Right ventricle myocardium superior (tissue), 1 donor: ENCODE measurements around the gene SPTSSB. TPM values are rescaled to one million over a fixed set of nuclear protein-coding genes. Genes with fewer than 3 reads are reported as not detected.

Experiments used
- ATAC-seq: fragments of 200-7000 bp; cut with Tn5 transposase; one replicate; pipeline ENCODE4 v1.9.1; 2020; ENCODE audit warnings: mild to moderate bottlenecking; ENCODE audit not compliant: poor library complexity
- DNase-seq: peaks from one replicate; pipeline ENCODE4 v3.0.0-alpha.2; 2020
- intact Hi-C: fragments of 100-400 bp; cut with DNase I; formaldehyde crosslinking; loops from one replicate; pipeline ENCODE4 v1.11.2; 2022
- total RNA-seq: library from RNA; stranded (reverse); fragmentation: NEBNext Ultra II Directional; extraction: Animal tissue kit (Norgen Biotek cat#: 25700); gene quantifications from one replicate; pipeline ENCODE4 v1.2.1, GENCODE V29; 2021
- donor health status: DM: no; HTN: yes; CAD: no; lungs with severe emphysema.

SPTSSB gene
- total RNA-seq, 1 donor from 2014 or later = not detected

DNA sequence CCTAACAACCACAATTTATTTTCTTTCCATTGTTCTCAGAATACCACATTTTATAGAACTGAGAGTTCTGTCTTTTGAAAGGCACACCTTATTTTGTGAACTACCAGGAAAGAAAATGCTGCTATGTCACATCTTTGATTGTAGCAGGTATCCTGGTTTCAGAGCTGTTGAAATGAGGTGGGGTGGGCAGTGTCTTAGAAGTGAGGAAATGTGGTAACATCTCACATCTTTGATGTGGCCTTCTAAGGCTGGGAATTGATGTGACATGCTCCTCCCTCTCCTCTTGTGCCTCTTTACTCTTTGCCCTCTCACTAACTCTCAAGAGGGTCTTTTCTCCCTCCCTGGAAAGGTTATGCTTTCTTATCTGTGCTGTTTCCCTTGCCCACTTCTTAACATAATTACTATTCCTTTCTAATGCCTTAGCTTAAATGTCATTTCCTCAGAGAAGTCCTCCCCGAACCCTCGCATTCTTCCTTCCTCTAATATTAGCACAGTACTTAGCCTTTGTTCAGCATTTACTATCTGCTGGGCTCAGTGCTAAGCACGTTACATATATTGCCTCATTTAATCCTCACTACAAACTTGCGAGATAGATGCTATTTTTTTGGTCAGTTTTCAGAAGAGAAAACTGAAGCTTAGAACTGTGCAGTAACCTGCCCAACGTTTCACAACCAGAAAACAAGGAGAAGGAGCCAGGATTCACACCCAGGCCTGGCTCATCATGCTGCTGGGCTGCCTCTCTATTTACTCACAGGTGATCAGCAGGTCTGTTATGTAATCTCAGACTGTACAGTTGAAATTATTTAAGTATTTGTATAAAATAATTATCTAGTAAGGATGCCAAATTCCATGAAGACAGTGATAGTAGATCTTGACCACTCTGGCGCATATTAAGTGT is 24.0 kb upstream of the SPTSSB start:
- ATAC-seq (no peak), DNase-seq (no peak)
- intact Hi-C loops = no loop called here

DNA sequence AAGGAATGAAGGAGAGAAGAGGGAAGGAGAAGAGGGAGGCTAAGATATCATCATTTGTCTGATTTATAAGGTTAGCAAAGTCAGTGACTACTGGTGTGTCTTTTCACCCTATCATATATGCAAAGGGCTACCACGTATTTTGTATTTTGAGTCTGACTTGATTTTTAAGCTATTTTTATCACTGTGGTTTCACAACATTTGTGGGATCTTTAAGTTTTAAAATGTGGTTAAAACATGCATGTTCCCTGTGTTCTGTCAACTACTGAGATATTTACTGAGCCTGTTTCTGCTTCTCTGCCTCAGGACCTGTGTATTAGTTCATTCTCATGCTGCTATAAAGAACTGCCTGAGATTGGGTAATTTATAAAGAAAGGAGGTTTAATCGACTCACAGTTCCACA is 22.5 kb upstream of the SPTSSB start:
- intact Hi-C loops = no loop called here
- DNase-seq (no peak), ATAC-seq (no peak)

DNA sequence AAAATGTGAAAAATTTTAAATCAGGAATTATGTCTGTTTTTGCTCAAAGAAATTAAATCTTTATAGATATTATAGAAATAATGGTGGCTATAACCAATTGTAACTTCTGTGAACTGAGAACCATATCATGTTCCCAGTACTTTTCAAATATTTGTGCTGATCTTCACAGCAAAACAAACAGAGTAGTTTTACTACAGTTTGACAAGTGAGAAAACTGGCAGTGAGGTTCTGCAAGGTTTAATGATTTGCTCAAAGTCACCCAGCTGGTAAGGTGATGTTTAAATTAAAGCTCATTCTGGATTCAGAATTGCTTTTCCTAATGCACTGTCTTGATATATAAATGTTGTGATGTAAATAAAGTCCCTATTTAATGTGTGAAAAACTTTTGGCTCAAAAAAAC is 22.0 kb upstream of the SPTSSB start:
- no peak for DNase-seq
- no peak for ATAC-seq
- intact Hi-C loops = no loop called here

DNA sequence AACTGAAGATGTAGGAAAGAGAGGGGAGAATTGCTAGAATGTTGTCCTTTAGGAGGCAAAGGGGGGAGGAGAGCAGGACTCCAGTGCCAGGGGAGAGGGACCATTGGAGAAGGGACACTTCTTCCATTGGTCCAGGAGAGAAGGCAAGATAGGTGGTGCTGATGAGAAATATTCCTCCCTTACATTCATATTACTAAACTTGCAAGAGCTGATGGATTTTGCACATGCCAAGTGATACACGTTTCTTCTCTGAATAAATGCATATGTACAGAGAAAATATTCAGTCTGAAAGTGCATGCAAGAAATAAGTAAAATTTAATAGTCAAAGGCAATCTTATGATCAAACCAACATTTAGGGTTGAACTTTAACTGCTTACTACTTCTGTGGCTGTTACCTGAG is 21.5 kb upstream of the SPTSSB start:
- intact Hi-C loops = no loop called here

GRCh38 chr3:161390200-161390599 is 18.9 kb upstream of the SPTSSB start:
- intact Hi-C loops = no loop called here
- ATAC-seq = no peak
- no peak for DNase-seq

More for the DNA sequence above, 21.5 kb upstream of the SPTSSB start:
- ATAC-seq = no peak
- no peak for DNase-seq

- DNase-seq (no peak), ATAC-seq (no peak)
- intact Hi-C loops = no loop called here
Measured at GRCh38 chr3:161389445-161390035, 18.2 kb upstream of the SPTSSB start.

DNA sequence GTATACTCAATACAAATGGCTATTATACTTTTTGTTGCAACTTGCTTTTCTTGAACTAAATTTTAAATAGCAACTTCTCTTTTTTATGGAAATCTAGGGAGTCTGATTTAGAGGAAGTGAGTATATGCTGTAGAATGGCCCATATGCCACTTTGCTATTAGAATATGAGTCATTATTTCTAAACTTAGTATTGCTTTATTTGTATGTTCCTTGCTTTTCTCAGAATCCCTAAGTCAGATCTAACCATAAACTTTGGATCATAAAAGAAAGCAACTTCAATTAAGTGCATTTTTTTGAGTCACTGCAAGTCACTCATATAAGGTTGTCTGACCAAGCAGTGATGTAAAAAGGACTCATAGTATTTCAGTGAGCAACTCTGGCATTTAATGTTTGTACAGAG is 17.5 kb upstream of the SPTSSB start:
- intact Hi-C loops = no loop called here
- DNase-seq (no peak), ATAC-seq (peak; percentile 41)

DNA sequence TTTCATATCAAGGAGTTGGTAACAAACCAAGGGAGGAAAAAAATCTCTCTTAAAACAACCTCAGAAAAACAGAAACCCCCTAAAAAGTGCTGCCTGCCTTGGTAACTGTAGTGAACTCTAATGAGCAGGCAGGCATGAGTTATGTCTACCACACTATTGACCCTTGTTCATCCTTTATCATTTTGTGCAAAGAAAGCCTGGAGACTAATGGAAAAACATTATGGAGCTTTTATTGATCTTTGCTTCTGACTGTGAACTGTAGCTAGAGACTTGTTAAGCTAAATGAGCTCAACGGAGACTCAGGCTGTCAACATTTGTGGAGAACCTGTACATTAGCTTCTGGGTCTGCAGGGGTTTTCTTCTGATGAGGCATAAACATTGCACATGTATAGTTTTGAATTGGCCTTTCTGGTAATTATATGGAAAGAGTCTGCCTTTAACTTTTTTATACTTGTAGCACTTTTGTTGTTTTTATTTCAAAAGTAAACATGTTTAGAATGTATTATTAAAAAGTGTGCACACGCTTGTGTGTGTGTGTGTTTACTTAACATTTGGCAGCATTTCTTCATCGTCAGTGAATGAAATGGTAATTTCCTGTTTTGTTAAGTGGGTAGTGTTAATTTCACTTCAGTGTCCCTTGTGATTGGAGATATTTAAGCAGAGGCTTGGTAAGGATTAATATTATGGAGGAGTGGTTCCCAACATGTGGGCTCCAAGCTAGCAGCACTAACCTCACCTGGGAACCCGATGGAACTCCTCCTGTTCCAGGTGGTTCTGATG is 15.9 kb upstream of the SPTSSB start:
- no peak for DNase-seq
- intact Hi-C loops = no loop called here

GRCh38 chr3:161372321-161373260 is 1.3 kb upstream of the SPTSSB start:
- ATAC-seq (peak; percentile 89), DNase-seq (peak; percentile 32)
- intact Hi-C loops = no loop called here

More for the DNA sequence above, 15.9 kb upstream of the SPTSSB start:
- no peak for ATAC-seq

- intact Hi-C loops = no loop called here
- DNase-seq (no peak), ATAC-seq (no peak)
Measured at GRCh38 chr3:161369531-161369930, 1.8 kb downstream of the SPTSSB start.

DNA sequence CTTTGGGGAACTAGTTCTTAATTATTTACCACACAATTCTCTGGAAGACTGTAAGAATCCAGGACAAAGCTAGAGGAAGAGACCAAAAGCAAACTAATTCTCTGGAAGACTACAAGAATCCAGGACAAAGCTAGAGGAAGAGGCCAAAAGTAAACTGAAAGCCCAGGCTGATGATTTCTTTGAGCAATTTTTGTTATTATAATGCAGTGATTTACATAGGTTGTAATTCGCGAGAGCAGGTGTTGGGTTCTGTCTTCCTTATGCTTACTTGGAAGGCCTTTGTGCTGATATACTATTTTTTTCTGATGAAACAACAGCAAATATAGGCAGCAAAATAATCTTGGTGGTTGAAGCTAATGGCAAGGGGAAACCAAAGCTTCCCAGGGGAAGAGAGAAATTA is 5.2 kb downstream of the SPTSSB start:
- no peak for ATAC-seq

DNA sequence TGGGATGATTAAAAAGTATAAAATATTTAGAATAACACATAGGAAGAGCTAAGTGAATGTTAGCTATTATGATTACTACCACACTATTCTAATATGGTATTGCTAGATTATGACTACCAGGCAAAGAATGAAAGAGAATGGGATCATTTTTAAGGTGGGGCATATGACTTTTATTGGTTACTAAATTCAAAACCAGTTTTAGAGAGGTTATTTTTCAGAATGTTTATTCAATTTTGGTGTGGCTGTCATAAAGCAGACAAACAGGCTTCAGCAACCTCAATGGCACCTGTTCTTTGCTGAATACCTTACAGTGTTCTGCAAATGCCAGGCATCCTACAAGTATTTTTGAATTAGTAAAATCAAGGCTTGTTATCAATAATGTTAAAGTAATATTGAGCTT is 12.8 kb downstream of the SPTSSB start:
- intact Hi-C loops = no loop called here
- no peak for DNase-seq
- ATAC-seq = no peak

More for the DNA sequence above, 5.2 kb downstream of the SPTSSB start:
- intact Hi-C loops = no loop called here
- no peak for DNase-seq

DNA sequence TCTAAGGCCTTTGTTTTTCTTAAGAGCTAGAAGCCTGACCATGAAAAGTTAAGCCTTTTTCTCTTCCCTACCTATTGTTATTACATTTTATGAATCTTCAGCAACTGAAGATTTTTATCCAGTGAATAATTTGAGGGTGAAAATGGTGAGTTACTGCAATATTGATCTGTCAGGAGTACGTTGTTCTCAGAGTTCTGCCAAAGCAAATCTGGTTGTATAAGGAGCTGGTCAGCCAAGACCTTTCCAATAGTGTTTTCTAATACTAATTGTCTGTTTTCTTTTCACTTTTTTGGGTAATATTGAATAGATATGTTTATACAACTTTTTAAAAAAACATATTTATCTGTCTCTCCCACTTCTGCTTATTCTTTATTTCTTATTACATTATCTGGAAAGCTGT is 15.0 kb downstream of the SPTSSB start:
- intact Hi-C loops = no loop called here
- DNase-seq (no peak), ATAC-seq (no peak)

- no peak for DNase-seq
- no peak for ATAC-seq
- intact Hi-C loops = no loop called here
Measured at GRCh38 chr3:161355508-161355907, 15.8 kb downstream of the SPTSSB start.

- ATAC-seq (no peak), DNase-seq (no peak)
- intact Hi-C loops = no loop called here
Measured at GRCh38 chr3:161354554-161354953, 16.8 kb downstream of the SPTSSB start.

DNA sequence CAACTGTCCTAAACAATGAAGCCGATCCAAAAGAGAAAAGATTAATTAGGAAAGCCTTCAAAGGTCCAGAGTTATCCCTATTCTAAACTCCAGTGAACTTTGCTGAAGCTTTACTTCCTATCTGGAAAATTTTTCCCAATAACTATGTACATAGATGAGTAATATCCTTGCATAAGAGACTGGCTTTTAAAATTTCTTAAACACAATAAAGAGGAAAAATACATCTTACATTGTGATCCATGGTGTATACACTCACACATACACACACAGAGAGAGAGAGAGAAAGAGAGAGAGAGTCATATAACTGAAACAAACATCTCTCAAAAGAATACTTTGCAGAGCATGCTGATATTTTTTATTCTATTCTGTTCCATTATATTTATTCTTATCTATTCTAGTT is 20.0 kb downstream of the SPTSSB start:
- DNase-seq = no peak
- intact Hi-C loops = no loop called here
- no peak for ATAC-seq

DNA sequence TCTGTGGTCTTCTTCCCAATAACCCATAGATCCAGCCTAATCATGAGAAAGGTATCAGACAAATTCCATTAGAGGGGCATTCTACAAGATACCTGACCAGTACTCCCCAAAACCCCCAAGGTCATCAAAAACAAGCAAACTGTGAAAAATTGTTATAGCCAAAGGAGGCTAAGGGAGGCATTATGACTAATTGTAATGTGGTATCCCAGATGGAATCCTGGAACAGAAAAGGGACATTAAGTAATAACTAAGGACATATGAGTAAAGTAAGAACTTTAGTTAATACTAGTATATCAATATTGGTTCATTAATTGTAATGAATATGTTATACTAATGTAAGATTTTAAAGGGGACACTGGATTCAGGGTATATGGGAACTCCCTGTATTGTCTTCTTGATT is 20.4 kb downstream of the SPTSSB start:
- DNase-seq (no peak), ATAC-seq (no peak)
- intact Hi-C loops = no loop called here

- ATAC-seq (peak; percentile 46), DNase-seq (no peak)
- intact Hi-C loops = no loop called here
Measured at GRCh38 chr3:161349529-161350312, 21.6 kb downstream of the SPTSSB start.
